Measurements from ENCODE around the gene PRSS22.

PRSS22 gene

GRCh38 chr16:2848933-2849725 is 8.8 kb downstream of the PRSS22 start:
- no peak for DNase-seq

DNA sequence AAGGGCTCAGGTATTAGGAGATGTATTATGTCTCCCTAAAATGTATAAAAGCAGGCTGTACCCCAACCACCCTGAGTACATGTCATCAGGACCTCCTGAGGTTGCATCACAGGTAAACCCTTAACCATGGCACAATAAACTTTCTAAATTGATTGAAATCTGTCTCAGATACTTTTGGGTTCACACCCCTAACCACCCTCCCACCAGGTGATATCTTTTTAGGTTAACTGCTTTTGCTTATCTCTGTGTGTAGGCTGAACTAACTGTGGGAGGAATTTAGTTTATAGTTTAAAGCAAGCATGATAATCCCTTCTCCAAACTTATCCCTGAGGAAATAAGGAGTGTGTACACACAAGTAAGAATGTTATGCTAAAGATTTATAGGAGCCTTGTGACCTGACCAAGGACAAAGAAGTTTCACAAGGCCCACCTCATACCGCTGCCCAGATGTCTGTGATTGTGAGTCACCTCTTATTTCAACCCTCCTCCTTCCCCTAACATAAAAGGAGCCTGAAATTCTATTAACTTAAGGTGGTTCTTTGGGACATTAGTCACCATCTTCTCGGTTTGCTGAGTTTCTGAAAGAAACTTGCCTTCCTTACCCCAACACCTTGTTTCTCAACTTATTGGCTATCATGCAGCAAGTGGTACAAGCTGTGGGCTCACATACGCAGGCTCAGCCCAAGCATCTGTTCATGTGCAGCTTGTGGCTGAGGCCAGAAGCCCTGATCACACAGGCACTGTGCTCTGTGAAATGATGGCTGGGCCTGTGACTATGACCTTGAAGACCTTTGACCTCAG is 11.3 kb downstream of the PRSS22 start:
- DNase-seq, result no peak

GRCh38 chr16:2845116-2845515 is 12.9 kb downstream of the PRSS22 start:
- no peak for DNase-seq

DNA sequence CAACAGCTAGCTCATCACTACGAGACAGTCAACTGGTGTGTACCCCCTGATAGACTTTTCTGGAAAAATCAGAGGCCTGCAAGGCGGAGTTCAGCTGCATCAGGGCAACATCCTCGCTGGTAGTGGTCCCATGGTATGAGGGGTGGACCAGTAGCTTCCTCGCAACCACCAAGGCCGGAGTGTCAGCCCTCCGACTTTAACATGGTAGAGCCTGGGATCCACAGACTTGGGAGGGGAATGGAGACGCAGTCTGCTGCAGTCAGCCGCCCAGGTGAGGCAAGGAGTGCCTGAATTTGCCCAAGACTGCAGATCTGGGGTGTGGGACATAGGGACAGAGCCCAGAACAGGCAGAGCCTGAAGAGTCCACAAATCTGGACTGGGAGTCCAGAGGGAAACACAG is 14.4 kb downstream of the PRSS22 start:
- no peak for DNase-seq

DNA sequence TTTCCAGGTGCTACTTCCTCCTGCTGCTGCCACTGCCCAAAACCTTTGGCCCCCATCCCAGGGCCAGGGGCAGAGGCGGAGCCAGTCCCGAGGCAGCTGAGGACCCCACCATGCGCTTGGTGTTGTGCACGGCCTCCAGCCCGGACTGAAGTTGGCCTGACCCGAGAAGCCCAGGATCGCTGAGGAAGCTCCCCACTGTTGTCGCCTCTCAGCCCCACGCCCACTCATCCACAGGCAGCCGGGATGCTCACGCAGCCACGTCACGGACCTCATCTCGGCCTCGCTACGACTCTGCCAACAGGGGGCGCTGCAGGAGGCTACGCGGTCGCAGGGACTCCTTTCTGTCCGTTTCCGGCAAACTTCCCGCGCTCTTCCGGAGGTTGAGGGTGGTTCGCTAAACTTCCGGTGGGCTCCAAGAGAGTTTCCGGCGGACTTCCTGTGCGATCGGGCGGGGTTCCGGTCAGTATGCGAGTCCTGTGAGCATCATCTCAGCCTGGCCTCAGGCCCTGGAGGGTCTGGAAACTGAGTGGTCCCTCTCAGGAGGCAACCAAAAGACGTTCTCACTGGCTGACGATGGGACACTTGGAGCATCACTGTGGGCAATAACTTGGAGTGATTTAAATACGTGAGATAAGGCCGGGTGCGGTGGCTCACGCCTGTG is 15.5 kb downstream of the PRSS22 start:
- peak; percentile 78 for DNase-seq

GRCh38 chr16:2841606-2842339 is 16.2 kb downstream of the PRSS22 start:
- peak; percentile 41 for DNase-seq

GRCh38 chr16:2840914-2841313 is 17.1 kb downstream of the PRSS22 start:
- DNase-seq, result no peak

- no peak for DNase-seq
Observed at GRCh38 chr16:2839650-2840450, 18.1 kb downstream of the PRSS22 start.

GRCh38 chr16:2838928-2839327 is 19.0 kb downstream of the PRSS22 start:
- peak; percentile 59 for DNase-seq

GRCh38 chr16:2836646-2837508 is 21.1 kb downstream of the PRSS22 start:
- no peak for DNase-seq

DNA sequence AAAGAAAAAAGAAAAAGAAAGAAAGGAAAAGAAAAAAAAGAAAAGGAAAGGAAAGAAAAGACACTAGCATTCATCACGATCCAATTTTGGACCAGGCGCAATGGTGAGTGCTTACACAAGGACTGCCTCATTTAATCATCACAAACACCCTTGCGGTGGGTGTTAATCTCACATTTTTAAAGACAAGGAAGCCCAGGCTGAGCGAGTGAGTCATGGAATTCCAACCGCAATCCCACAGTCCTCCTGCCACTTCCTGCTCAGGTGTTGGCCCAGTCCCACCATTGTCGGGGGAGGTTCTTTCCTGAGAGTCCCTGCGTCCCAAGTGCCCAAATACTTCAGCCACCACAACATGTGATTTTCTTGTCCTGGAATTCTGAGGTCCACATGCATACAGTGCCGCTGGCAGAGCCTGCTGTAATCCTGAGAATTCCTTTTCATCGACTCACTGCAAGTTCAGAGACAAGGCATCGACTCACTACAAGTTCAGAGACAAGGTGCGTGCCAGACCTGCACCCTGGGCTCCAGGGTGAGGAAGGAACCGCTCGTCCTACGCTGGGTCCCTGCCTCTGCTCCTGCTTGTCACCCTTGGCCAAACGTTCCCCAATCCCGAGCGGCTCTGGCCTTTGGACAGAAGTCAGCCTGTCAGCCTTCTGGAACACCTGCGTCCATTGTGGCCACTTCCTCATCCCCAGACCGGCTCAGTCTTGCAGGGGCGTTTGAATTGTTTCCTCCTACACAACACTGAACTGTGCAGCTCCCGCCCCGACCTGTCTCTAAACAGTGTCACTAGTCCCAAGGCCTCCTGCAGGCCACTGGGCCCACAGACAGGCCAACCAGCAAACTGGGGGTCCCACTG is 22.1 kb downstream of the PRSS22 start:
- no peak for DNase-seq

DNA sequence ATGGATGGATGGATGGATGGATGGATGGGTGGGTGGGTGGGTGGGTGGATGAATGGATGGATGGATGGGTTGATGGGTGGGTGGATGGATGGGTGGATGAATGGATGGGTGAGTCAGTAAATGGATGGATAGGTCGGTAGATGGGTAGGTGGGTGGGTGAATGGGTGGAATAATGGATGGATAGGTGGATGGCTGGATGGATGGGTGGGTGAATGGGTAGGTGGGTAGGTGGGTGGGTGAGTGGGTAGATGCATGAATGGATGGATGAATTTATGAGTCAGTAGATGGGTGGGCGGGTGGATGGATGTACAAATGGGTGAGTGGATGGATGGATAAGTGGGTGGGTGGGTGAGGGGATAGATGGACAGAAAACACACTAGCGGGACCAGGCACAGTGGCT is 23.0 kb downstream of the PRSS22 start:
- DNase-seq, result no peak

DNA sequence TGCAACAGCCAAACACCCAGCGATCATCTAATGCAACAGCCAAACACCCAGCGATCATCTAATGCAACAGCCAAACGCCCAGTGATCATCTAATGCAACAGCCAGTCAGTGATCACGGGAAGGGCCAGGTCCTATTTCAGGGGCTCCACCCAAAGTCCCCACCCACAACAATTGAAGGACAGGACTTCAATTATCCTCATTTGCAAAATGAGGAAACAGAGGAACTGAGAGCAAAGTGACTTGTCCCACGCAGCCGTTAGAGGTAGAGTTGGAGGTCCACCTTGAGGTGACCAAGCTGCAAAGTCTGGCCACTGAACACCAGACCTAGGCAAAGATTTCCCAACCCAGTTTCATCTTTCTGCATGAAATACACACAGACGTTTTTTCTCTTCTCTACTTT is 24.2 kb downstream of the PRSS22 start:
- DNase-seq, result no peak

DNA sequence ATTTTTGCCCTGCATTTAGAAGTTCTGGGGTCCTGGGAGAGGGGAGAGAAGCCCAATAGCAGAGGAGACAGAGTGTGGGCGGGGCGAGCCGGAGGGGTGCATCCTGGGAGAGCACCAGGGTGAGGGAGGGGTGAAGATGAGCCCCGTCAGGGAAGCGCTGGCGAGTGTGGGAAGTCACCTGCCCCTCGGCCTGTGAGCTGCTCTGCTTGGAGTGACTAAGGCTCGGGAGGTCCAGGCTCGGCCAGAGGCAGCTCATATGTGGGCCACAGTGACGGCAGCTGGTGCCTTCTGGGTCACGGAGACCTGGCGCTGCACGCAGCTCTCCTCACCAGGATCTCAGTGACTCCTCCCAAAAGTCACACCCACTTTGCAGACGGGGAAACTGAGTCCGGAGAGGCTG is 26.8 kb downstream of the PRSS22 start:
- DNase-seq, result no peak

- no peak for DNase-seq
Observed at GRCh38 chr16:2830355-2830695, 27.6 kb downstream of the PRSS22 start.

- DNase-seq, result no peak
Observed at GRCh38 chr16:2829501-2830354, 28.2 kb downstream of the PRSS22 start, which contains the start of gene ZG16B. TSS of gene ZG16B (plus strand) at chr16:2830303. CDS start at chr16:2830442, 139 bp downstream.

- no peak for DNase-seq
Observed at GRCh38 chr16:2828876-2829430, 29.0 kb downstream of the PRSS22 start.

DNA sequence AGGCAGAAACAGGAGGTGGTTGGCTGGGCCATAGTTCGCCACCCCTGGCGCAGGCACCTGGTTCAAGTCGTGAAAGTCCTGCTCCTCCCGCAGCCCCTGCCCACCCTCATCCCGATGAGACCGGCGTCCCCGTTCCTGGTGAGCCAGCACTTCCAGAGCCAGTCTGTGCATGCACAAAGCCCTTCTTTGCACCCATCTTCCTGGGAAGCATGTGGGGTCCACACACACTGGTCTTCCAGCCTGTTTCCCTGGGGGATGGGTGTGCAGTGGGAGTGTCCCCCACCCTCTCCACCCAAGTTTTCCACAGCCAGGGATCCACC is 29.5 kb downstream of the PRSS22 start:
- DNase-seq, result no peak
